HuH-7.5 (cell line): ENCODE data around the gene CRYBB2.
"Not testable (repeated sequence)": the region's sequence is repeated elsewhere in the genome, so short reads cannot be mapped to it uniquely, and the experiment has no call there.

ENCODE experiments used
- DNase-seq: peaks from one replicate; pipeline ENCODE4 v3.0.0; 2011; ENCODE audit warnings: low spot score

CRYBB2 gene

GRCh38 chr22:25219211-25219689 is at the start of gene CRYBB2:
Gene CRYBB2, plus strand, starts transcription at chr22:25219639. Its CDS starts 1,791 bp downstream, at chr22:25221430.
- no peak for DNase-seq

- DNase-seq: no peak
Measured at GRCh38 chr22:25170426-25170980, 48.9 kb upstream of the CRYBB2 start.

- DNase-seq: peak; percentile 33
Measured at GRCh38 chr22:25172153-25172552, 47.3 kb upstream of the CRYBB2 start.

- no peak for DNase-seq
Measured at GRCh38 chr22:25174156-25174887, 45.1 kb upstream of the CRYBB2 start.

- DNase-seq: no peak
Measured at GRCh38 chr22:25174888-25175411, 44.5 kb upstream of the CRYBB2 start.

GRCh38 chr22:25176175-25176574 is 43.3 kb upstream of the CRYBB2 start:
- no peak for DNase-seq

DNA sequence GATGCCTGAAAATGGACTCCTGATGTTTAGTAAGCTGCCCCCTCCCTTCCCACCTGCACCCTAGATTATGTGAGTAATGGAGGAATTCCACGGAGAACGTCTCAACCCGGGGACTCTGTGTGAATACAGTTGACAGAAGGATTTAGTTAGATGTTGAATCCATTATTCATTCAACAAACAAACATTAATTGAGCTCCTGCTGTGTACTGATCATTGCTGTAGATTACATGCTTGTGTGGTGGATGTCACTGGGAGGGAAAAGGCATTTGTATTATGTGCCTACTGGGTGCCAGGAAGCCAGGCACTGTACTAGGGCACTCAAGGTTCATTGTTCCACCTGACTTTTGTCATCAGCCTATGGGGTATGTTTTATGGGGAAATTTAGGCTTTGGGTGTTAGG is 42.6 kb upstream of the CRYBB2 start:
- DNase-seq: no peak

- DNase-seq: no peak
Measured at GRCh38 chr22:25177226-25177625, 42.2 kb upstream of the CRYBB2 start.

DNA sequence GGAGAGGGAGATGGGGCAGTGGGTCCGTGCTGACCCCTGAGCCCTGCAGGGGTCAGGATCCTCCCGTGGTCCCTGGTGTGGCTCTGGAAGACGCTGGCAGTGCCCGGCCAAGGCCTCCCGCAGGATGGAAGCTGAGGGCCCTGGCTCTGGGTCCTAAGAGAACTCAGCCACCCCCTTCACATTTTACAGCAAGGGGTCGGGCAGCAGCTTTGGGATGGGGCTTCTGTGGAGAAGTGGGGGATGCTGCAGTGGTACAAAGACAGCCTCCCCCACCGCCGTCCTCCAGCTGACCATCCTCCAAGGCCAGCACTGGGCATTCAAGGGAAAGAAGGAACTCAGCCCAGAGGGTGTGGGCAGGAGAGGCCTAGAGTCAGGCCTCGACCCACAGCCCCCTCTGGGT is 41.5 kb upstream of the CRYBB2 start:
- no peak for DNase-seq

DNA sequence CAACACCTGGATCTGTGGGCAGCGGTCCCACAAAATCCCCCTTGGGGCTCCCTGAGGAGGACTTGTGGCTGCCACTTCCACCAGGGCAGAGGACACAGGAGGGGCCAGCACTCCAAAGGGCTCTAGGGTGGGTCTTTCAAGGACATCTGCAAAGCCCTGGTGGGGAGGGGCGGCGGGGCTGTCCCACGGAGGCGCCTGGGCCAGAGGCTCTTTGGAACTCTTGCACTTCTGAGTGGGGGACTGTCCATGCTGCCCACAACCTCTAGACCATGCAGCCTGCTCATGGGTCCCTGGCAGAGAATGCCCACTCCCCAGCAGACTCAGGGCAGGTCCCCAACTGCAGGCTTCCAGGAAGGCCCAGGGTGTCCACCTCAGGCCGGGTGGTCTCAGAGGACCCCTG is 41.1 kb upstream of the CRYBB2 start:
- DNase-seq: not testable (repeated sequence)

DNA sequence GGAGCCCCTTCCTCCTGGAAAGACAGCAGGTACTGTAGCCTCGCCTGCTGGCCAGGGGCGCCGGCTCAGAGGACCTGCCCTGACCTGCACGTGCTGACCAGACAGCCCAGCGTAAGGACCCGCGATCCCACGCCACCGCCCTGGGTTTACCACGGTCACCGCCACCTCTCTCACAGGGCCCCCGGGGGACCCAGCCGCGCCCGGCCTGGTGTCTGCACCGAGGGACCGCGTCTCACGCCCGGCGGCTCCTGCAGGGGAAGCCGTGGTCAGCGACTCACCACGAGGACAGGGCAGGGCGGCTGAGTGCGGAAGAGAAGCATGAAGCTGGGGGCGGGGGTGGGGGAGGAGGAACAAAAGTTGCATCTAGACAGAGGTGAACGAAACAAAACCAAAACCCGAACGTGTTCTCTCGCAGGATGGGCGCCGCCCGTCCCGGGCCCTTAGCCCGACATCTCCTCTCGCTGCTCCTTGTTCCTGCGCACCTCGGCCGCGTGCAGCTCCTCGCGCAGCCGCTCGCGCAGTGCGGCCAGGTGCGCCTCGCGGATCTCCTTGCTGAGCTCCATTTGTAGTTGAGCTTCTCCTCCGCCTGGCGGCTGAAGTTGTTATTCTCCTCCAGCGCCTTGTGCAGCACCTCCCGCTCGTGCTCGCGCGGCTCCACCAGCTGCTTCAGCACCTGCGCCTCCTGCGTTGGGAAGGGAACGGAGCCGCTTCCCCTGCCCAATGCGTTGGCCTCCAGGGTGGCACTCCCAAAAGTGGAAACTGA is 40.4 kb upstream of the CRYBB2 start:
- DNase-seq: not testable (repeated sequence)

DNA sequence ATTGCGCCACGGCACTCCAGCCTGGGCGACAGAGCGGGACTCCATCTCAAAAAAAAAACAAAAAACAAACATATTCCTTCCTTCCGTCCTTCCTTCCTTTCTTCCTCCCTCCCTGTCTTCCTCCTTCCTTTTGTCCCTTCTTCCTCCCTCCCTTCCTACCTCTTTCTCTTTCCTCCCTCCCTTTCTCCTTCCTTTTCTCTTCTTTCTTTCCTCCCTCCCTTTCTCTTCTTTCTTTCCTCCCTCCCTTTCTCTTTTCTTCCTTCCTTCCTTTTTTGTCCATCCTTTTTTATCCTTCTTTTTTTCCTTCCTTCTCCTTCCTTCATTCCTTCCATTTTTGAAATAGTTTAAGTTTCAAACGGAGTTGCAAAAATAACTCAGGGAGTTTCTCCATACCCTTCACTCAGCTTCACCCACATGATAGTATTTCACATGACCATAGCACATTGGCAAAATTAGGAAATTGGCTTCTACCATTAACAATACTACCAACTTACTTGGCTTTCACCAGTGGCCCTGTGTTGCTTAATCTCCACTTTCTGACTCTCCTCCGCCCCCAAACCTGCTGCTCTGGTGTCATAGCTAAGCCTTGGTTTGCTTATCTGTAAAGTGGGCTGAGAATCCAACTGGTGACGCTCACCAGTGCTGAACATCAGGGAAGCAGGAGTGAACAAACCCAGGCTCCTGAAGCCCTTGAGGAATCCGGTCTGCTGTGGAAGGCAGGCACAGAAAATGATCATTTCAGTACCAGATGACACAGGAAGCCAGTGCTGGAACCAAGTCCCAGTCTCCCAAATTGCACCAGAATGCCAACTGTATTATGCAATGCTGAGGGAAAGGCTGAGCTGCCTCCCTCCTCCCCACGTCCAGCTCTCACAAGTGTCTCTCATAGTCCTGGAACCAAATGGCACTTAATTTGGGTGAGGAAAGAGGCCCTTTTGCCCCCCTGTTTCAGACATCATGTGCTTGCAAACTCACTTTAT is 37.0 kb upstream of the CRYBB2 start:
- DNase-seq: no peak

DNA sequence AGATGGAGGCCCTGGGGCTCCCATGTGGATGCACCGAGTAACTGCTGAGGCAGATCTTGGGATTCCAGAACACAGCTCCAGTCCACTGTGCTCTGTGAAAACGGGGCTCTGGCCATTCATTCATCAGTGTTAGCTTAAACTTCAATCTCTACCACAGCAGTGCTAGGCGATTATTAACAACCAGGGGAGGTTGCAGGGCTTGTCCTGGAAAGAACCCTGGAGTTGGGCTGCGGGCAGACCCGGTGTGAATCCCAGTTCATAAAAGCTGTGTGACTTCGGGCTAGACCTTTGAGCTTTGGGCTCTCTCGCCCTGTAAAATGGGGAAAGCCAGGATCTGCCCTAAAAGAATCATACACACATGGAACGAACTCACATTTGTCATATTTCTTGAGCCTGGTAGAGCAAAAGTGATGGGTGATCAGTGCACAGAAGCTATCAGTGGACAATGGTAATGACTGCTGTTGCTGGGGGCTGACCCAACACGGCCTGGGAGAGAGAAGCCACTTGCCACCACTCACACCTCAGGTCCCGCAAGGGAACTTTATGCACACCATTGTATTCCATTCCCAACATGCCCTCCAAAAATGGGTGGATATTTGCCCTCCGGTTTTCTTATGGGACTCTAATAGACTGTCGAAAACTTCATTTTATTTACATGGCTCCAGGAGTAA is 35.4 kb upstream of the CRYBB2 start:
- DNase-seq: peak; percentile 35

- DNase-seq: no peak
Measured at GRCh38 chr22:25186140-25186539, 33.3 kb upstream of the CRYBB2 start.

- no peak for DNase-seq
Measured at GRCh38 chr22:25187469-25187868, 32.0 kb upstream of the CRYBB2 start.

DNA sequence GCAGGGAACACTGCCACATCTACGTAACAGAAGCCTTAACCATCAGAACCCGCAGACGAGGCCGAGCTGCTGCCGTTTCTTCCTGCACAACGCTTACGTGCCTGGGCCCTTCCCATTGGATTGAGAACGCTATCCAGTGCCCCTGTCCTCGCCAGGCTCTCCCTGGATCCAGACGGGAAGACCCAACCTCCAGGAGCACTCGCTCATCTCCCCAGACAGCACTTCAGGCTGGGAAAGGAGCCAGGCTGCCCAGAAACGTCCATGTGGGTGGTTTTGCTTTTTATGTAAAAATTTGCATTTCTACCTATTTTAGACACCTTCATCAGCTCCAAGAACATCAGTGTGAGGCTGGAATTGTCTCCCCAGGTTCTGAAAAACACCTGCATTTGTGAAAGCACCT is 27.0 kb upstream of the CRYBB2 start:
- DNase-seq: no peak

- no peak for DNase-seq
Measured at GRCh38 chr22:25193130-25193529, 26.3 kb upstream of the CRYBB2 start.

- no peak for DNase-seq
Measured at GRCh38 chr22:25193548-25193947, 25.9 kb upstream of the CRYBB2 start.

DNA sequence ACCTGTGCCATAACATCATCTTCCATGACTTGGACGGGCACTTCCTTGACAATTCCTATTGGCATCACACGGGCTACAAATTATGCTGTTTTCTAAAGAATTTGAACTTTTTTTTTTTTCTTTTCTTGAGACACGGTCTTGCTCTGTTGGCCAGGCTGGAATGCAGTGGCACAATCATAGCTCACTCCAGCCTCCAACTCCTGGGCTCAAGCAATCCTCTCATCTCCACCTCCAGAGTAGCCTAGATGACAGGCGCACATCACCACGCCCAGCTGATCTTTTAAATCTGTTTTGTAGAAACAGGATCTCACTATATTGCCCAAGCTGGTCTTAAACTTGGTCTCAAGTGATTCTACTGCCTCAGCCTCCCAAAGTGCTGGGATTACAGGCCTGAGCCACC is 23.1 kb upstream of the CRYBB2 start:
- no peak for DNase-seq

GRCh38 chr22:25197340-25197739 is 22.1 kb upstream of the CRYBB2 start:
- no peak for DNase-seq
